SU-DHL-6 (cell line): ENCODE results near the gene LUZP1.

ENCODE experiments used
- CTCF ChIP-seq: fragments of 200-600 bp; sonication (generic); IDR thresholded peaks from one replicate; pipeline ENCODE4 v1.5.1; 2017; ENCODE audit warnings: antibody characterized with exemption, mild to moderate bottlenecking, low read length, moderate library complexity; ENCODE audit not compliant: insufficient read depth, poor library complexity, severe bottlenecking
- EZH2phosphoT487 ChIP-seq: fragments of 200-600 bp; sonication (generic), shearing (Covaris generic); conservative IDR thresholded peaks from 2 replicates; pipeline ENCODE4 v1.6.1; 2018; ENCODE audit warnings: mild to moderate bottlenecking, antibody characterized with exemption, low read length, moderate library complexity, mixed read lengths

- TF ChIP-seq CTCF (no peak), EZH2phosphoT487 (no peak)
Measured at GRCh38 chr1:23178950-23179349, 10.3 kb upstream of the LUZP1 start.
